RCC 7860 (cell line): Measurements from ENCODE around the gene ZNF205.
"Not testable (repeated sequence)": the region's sequence is repeated elsewhere in the genome, so short reads cannot be mapped to it uniquely, and the experiment has no call there.

Experiments used
- DNase-seq: peaks from one replicate; pipeline ENCODE4 v3.0.0-alpha.2; 2015; ENCODE audit warnings: low spot score
- FAIRE-seq: peaks from 2 replicates; lab custom pipeline; 2012; peaks lifted over from hg19 to GRCh38; lab: Jason Lieb, UNC

ZNF205 gene

GRCh38 chr16:3165111-3165822 is 52.9 kb downstream of the ZNF205 start:
- FAIRE-seq (no peak), DNase-seq (no peak)

GRCh38 chr16:3166505-3166886 is 54.1 kb downstream of the ZNF205 start:
- FAIRE-seq: no peak

GRCh38 chr16:3168729-3169128 is 56.3 kb downstream of the ZNF205 start:
- not testable (repeated sequence) for FAIRE-seq, DNase-seq

More at GRCh38 chr16:3166505-3166886, 54.1 kb downstream of the ZNF205 start:
- DNase-seq: no peak
